Endothelial cell (in vitro differentiated cells): ENCODE measurements around the gene STS. TPM values are rescaled to one million over a fixed set of nuclear protein-coding genes. Genes with fewer than 3 reads are reported as not detected.

Experiments
- DNase-seq: peaks from one replicate; pipeline ENCODE4 v3.0.0; 2021; ENCODE audit warnings: low spot score
- H3K27ac Mint-ChIP-seq: one replicate; pipeline ENCODE4 v1.8.0; 2021; ENCODE audit warnings: mixed read lengths, inconsistent platforms; ENCODE audit not compliant: unreplicated experiment
- H3K27me3 Mint-ChIP-seq: one replicate; pipeline ENCODE4 v1.8.0; 2021; ENCODE audit warnings: mild to moderate bottlenecking, moderate library complexity, mixed read lengths, inconsistent platforms; ENCODE audit not compliant: unreplicated experiment
- H3K36me3 Mint-ChIP-seq: one replicate; pipeline ENCODE4 v1.8.0; 2021; ENCODE audit warnings: mild to moderate bottlenecking, low read depth, mixed read lengths, inconsistent platforms; ENCODE audit not compliant: unreplicated experiment
- H3K4me1 Mint-ChIP-seq: one replicate; pipeline ENCODE4 v1.8.0; 2021; ENCODE audit warnings: mild to moderate bottlenecking, mixed read lengths, inconsistent platforms; ENCODE audit not compliant: unreplicated experiment
- H3K4me3 Mint-ChIP-seq: one replicate; pipeline ENCODE4 v1.8.0; 2021; ENCODE audit warnings: mild to moderate bottlenecking, mixed read lengths, inconsistent platforms; ENCODE audit not compliant: unreplicated experiment
- H3K9me3 Mint-ChIP-seq: one replicate; pipeline ENCODE4 v1.8.0; 2021; ENCODE audit warnings: mixed read lengths, inconsistent platforms; ENCODE audit not compliant: unreplicated experiment
- CTCF ChIP-seq: fragments of 200-600 bp; sonication (generic); IDR thresholded peaks from one replicate; pipeline ENCODE4 v1.5.0; 2021; ENCODE audit warnings: antibody characterized with exemption; ENCODE audit not compliant: unreplicated experiment
- total RNA-seq: library from RNA; stranded (reverse); fragmentation: NEBNext Ultra II Directional; extraction: Animal tissue kit (Norgen Biotek cat#: 25700); gene quantifications from one replicate; pipeline ENCODE4 v1.2.1, GENCODE V29; 2021; ENCODE audit not compliant: unreplicated experiment

Gene STS
- total RNA-seq, 1 donor from 2014 or later = 7.2 TPM

GRCh38 chrX:7134981-7135380 is 12.5 kb upstream of the STS start:
- peaks cover 2% of the 10 kb centered on the region for H3K27me3 Mint-ChIP-seq
- TF ChIP-seq CTCF = no peak
- no peaks in the 10 kb centered on the region for H3K9me3 Mint-ChIP-seq
- H3K4me3 Mint-ChIP-seq = no peak overlapping the region
- peaks cover 4% of the 10 kb centered on the region for H3K36me3 Mint-ChIP-seq
- peaks cover 31% of the 10 kb centered on the region for H3K4me1 Mint-ChIP-seq
- H3K27ac Mint-ChIP-seq = no peak overlapping the region
- no peak for DNase-seq

- H3K27ac Mint-ChIP-seq = no peak overlapping the region
- H3K9me3 Mint-ChIP-seq = no peaks in the 10 kb centered on the region
- H3K4me3 Mint-ChIP-seq = no peak overlapping the region
- no peak for DNase-seq
- TF ChIP-seq CTCF = no peak
- H3K36me3 Mint-ChIP-seq = no peaks in the 10 kb centered on the region
- no peaks in the 10 kb centered on the region for H3K27me3 Mint-ChIP-seq
- peaks cover 9% of the 10 kb centered on the region for H3K4me1 Mint-ChIP-seq
Observed at GRCh38 chrX:7139202-7140081, 8.1 kb upstream of the STS start.

GRCh38 chrX:7143076-7143475 is 4.4 kb upstream of the STS start:
- Mint-ChIP-seq H3K9me3 (no peaks in the 10 kb centered on the region), H3K4me1 (peaks cover 14% of the 10 kb centered on the region), H3K36me3 (no peaks in the 10 kb centered on the region), H3K27ac (no peak overlapping the region), H3K4me3 (no peak overlapping the region), H3K27me3 (no peaks in the 10 kb centered on the region)
- TF ChIP-seq CTCF = no peak
- no peak for DNase-seq

GRCh38 chrX:7143941-7144525 is 3.5 kb upstream of the STS start:
- no peak for TF ChIP-seq CTCF
- Mint-ChIP-seq H3K4me3 (no peak overlapping the region), H3K27me3 (no peaks in the 10 kb centered on the region), H3K36me3 (no peaks in the 10 kb centered on the region), H3K27ac (no peak overlapping the region), H3K9me3 (no peaks in the 10 kb centered on the region), H3K4me1 (peaks cover 14% of the 10 kb centered on the region)
- DNase-seq = no peak

GRCh38 chrX:7145454-7145853 is 2.1 kb upstream of the STS start:
- DNase-seq = no peak
- Mint-ChIP-seq H3K27me3 (no peaks in the 10 kb centered on the region), H3K27ac (peak overlapping the region; percentile 28), H3K4me1 (peaks cover 14% of the 10 kb centered on the region), H3K4me3 (no peak overlapping the region), H3K36me3 (no peaks in the 10 kb centered on the region), H3K9me3 (no peaks in the 10 kb centered on the region)
- no peak for TF ChIP-seq CTCF
